Hepatocyte (in vitro differentiated cells): ENCODE results near the gene OXLD1.

ENCODE experiments used
- EZH2phosphoT487 ChIP-seq: fragments of 200-600 bp; sonication (generic); IDR thresholded peaks from one replicate; pipeline ENCODE4 v1.6.1; 2018; ENCODE audit warnings: antibody characterized with exemption, mild to moderate bottlenecking, low read depth, moderate library complexity; ENCODE audit not compliant: unreplicated experiment, severe bottlenecking
- TF ChIP-seq, protein P1 (sequence below): fragments of 200-600 bp; sonication (generic); IDR thresholded peaks from 2 replicates; pipeline ENCODE4 v1.5.1; 2016; ENCODE audit warnings: antibody characterized with exemption, mild to moderate bottlenecking; ENCODE audit not compliant: poor library complexity

- TF ChIP-seq, protein P1, sequence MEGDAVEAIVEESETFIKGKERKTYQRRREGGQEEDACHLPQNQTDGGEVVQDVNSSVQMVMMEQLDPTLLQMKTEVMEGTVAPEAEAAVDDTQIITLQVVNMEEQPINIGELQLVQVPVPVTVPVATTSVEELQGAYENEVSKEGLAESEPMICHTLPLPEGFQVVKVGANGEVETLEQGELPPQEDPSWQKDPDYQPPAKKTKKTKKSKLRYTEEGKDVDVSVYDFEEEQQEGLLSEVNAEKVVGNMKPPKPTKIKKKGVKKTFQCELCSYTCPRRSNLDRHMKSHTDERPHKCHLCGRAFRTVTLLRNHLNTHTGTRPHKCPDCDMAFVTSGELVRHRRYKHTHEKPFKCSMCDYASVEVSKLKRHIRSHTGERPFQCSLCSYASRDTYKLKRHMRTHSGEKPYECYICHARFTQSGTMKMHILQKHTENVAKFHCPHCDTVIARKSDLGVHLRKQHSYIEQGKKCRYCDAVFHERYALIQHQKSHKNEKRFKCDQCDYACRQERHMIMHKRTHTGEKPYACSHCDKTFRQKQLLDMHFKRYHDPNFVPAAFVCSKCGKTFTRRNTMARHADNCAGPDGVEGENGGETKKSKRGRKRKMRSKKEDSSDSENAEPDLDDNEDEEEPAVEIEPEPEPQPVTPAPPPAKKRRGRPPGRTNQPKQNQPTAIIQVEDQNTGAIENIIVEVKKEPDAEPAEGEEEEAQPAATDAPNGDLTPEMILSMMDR: no peak
- TF ChIP-seq EZH2phosphoT487: no peak
Measured at GRCh38 chr17:81655378-81656117, 10.9 kb downstream of the OXLD1 start.
